Pancreas (tissue), 10 donors: Measurements from ENCODE around the gene INTS11. TPM values are rescaled to one million over a fixed set of nuclear protein-coding genes. Genes with fewer than 3 reads are reported as not detected.

ENCODE experiments used
- ATAC-seq, 4 donors: fragments of 200-7000 bp; cut with Tn5 transposase; one replicate each; pipeline versions ENCODE4 v1.8.0 to v1.9.1; 2020; ENCODE audit warnings: mild to moderate bottlenecking in 4 of 4, moderate library complexity in 4 of 4
- DNase-seq, 6 donors: peaks; one replicate each; pipeline ENCODE4 v3.0.0-alpha.2; 2020
- FAIRE-seq: peaks from 2 replicates; lab custom pipeline; 2012; peaks lifted over from hg19 to GRCh38; lab: Jason Lieb, UNC
- H3K27ac ChIP-seq, 4 donors: fragments of 200-600 bp; sonication (generic); 1 replicate in 3 of 4; 2 replicates in 1 of 4; pipeline versions ENCODE4 v1.5.0 to v1.8.0; 2020
- H3K27me3 ChIP-seq, 4 donors: fragments of 200-600 bp; one replicate each; pipeline ENCODE4 v1.8.0; 2021
- H3K36me3 ChIP-seq, 3 donors: fragments of 200-600 bp; sonication (generic) in 1 of 3; one replicate each; pipeline versions ENCODE4 v1.5.0 to v1.8.0; 2020 to 2021
- H3K4me1 ChIP-seq, 3 donors: fragments of 200-600 bp; one replicate each; pipeline ENCODE4 v1.8.0; 2021
- H3K4me3 ChIP-seq, 4 donors: fragments of 200-600 bp; sonication (generic) in 2 of 4; one replicate each; pipeline versions ENCODE4 v1.5.0 to v1.8.0; 2020 to 2021
- H3K9me3 ChIP-seq, 4 donors: fragments of 200-600 bp; one replicate each; pipeline ENCODE4 v1.8.0; 2021
- CTCF ChIP-seq, 4 donors: fragments of 200-600 bp; sonication (generic) in 3 of 4; IDR thresholded peaks; one replicate each; pipeline versions ENCODE4 v1.5.0 to v1.8.0; 2021; ENCODE audit warnings: antibody characterized with exemption in 4 of 4
- WGBS, 2 donors: extraction: QIAGEN DNeasy Blood & Tissue Kit; methylation state at CpG; one replicate each; pipeline ENCODE4 v1.1.7; 2013; 5-methylcytosine and 5-hydroxymethylcytosine counted together
- intact Hi-C, 3 donors: fragments of 100-400 bp; cut with DNase I; formaldehyde crosslinking; loops; one replicate each; pipeline versions ENCODE4 v1.11.1 to v1.14.2; 2022
- polyA plus RNA-seq, 2 donors: library from polyadenylated mRNA; stranded (reverse); fragments of 200-250 nt; gene quantifications; one replicate each; pipeline ENCODE4 v1.2.3, GENCODE V29; 2013
- total RNA-seq, 6 donors: library from RNA; stranded (reverse); fragmentation: NEBNext Ultra II Directional in 4 of 6; extraction: Animal tissue kit (Norgen Biotek cat#: 25700) in 4 of 6; gene quantifications; one replicate each; pipeline versions ENCODE4 v1.2.1 to v1.2.4, GENCODE V29; 2021 to 2023
- donor health status: healthy with polysubstance abuse.
- donor health status: DM: no; HTN: no; CAD: no; lungs with moderate emphysema.
- donor health status: DM: no; HTN: no; CAD: no.
- donor health status: control.
- donor health status: control.
- donor health status: Bipolar disorder and iron deficiency.
- donor health status: DM: yes; HTN: yes; CAD: no.
- donor health status: DM: no; HTN: no; CAD: no.
- donor health status: DM: no; HTN: no; CAD: no.
- donor health status: DM: yes; HTN: yes; CAD: no.

Gene INTS11
- total and polyA plus RNA-seq, 8 donors, result 33.4 to 311 (median 58.9) TPM

- no peak for FAIRE-seq
- no peak overlapping the region for H3K27ac ChIP-seq
- H3K27me3 ChIP-seq, result no peaks in the 10 kb centered on the region
- no peak for DNase-seq
- WGBS, 2 donors, result 54 to 56% methylated on average over 8 of the region's 8 CpGs
- peak overlapping the region in 2 of 4 donors; percentile 93 to 98 for H3K4me3 ChIP-seq
- intact Hi-C loops, result no loop called here
- H3K36me3 ChIP-seq, result no peaks in the 10 kb centered on the region
- no peaks in the 10 kb centered on the region for H3K9me3 ChIP-seq
- no peak for ATAC-seq
- no peak for TF ChIP-seq CTCF (IDR thresholded peaks at IDR 0.05)
- H3K4me1 ChIP-seq, result peaks cover 6 to 19% (median 18%) of the 10 kb centered on the region in 3 donors
These were observed 1.7 kb upstream of the INTS11 start for GRCh38 chr1:1326075-1326605.

- ATAC-seq (peak; percentile 49 to 67 (median 60)), FAIRE-seq (no peak), DNase-seq (peak in 1 of 6 donors; percentile 73)
- Histone ChIP-seq H3K27me3 (no peaks in the 10 kb centered on the region), H3K36me3 (no peaks in the 10 kb centered on the region), H3K4me3 (peak overlapping the region; percentile 93 to 99 (median 97)), H3K4me1 (peaks cover 6 to 19% (median 18%) of the 10 kb centered on the region in 3 donors), H3K27ac (peak overlapping the region; percentile 81 to 90 (median 84)), H3K9me3 (no peaks in the 10 kb centered on the region)
- TF ChIP-seq CTCF (IDR thresholded peaks at IDR 0.05), result no peak
- intact Hi-C loops, result no loop called here
- WGBS, 2 donors, result 13 to 15% methylated on average over 13 to 16 of the region's 16 CpGs
These were observed 1.0 kb upstream of the INTS11 start for GRCh38 chr1:1325288-1326074.

- intact Hi-C loops, result no loop called here
- ATAC-seq (peak in 2 of 4 donors; percentile 2 to 18), FAIRE-seq (no peak), DNase-seq (no peak)
- 0 to 1% methylated on average over 19 to 40 of the region's 41 CpGs for WGBS, 2 donors
- no peak for TF ChIP-seq CTCF (IDR thresholded peaks at IDR 0.05)
- Histone ChIP-seq H3K27ac (peak overlapping the region; percentile 23 to 90 (median 55)), H3K27me3 (no peaks in the 10 kb centered on the region), H3K9me3 (no peaks in the 10 kb centered on the region), H3K36me3 (no peaks in the 10 kb centered on the region), H3K4me1 (peaks cover 6 to 19% (median 18%) of the 10 kb centered on the region in 3 donors), H3K4me3 (peak overlapping the region; percentile 93 to 99 (median 97))
These were observed 356 bp downstream of the INTS11 start for GRCh38 chr1:1324084-1324523.

- FAIRE-seq, result no peak
- Histone ChIP-seq H3K27me3 (no peaks in the 10 kb centered on the region), H3K9me3 (no peaks in the 10 kb centered on the region), H3K4me3 (peak overlapping the region in 1 of 4 donors; percentile 5), H3K36me3 (no peaks in the 10 kb centered on the region), H3K4me1 (peaks cover 13 to 27% (median 19%) of the 10 kb centered on the region in 3 donors), H3K27ac (no peak overlapping the region)
- ATAC-seq, result no peak
- TF ChIP-seq CTCF (IDR thresholded peaks at IDR 0.05), result no peak
- intact Hi-C loops, result no loop called here
- WGBS, 2 donors, result 73% methylated on average over 10 of the region's 10 CpGs
- no peak for DNase-seq
These were observed 1.5 kb downstream of the INTS11 start for GRCh38 chr1:1322952-1323351.
